HG03045 (cell line): ENCODE data around the gene KRTAP23-1.

Experiments used
- ATAC-seq: cut with Tn5 transposase; IDR thresholded peaks from one replicate; pipeline ENCODE4 v1.9.1; 2021; ENCODE audit warnings: mild to moderate bottlenecking, moderate library complexity; ENCODE audit not compliant: unreplicated experiment

Gene KRTAP23-1

DNA sequence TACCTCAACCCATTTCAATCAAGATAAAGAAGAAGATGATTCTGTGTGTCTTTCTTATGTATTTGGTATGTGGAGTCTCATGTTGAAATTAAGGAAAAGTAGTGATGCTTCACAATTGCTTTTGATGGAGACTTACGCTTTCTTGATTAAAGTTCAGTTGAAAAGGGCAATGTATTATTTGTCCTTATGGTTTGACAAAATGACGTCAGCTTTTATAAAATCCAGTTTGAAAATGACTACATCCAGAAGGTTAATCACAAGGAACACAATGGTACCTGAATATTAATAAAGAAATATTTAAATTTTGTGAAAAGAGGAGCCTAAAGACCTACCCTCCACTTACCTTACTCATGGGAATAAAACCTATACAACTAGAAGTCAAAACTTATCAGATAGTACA is 32.7 kb downstream of the KRTAP23-1 start:
- ATAC-seq = no peak

DNA sequence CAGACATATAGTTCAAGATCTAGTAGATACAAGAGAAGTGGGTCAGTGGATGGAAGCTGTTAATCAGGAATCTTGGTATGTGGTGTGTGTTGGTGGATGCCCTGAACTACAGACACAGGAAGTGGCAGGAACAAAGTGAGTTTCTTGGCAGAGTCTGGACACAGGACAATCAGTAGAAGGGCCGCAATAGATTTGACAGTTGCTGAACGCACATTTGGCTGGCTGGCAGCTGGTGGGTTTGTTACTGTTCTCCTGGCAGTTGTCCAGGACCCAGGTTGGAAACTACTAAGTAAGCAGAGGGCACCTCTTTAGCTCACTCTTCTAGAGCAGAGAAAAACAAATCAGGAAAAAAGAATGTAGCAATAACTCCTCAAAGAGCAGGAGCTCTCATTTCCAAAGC is 41.5 kb downstream of the KRTAP23-1 start:
- no peak for ATAC-seq

DNA sequence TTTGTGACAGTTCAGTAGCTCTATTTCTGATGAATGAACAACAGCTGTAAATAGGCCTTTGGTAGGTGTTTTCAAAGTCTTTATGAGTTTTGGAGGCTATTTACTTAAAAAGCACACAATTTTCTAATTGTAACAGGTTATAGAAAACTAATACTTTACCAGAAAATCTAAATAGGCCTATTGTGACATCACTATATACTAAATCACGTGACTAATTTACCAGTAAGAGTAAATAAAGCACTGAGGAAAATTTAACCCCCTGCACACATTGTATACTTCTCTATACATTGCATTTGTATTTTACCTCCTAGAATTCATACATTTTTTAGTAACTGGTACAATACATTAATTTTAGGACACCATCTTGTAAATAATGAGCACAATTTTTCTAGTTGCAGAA is 43.3 kb downstream of the KRTAP23-1 start:
- no peak for ATAC-seq
